H1 (cell line): Measurements from ENCODE around the gene TRAF1. TPM values are rescaled to one million over a fixed set of nuclear protein-coding genes. Genes with fewer than 3 reads are reported as not detected.

Experiments used
- CTCF ChIA-PET: fragments of 300-600 bp; sonication (Branson Sonifier 250); formaldehyde crosslinking; loops from one replicate; lab custom pipeline; 2021; ENCODE audit not compliant: partially characterized antibody; lab: Charles Lee
- POLR2A ChIA-PET: fragments of 300-600 bp; sonication (Branson Sonifier 250); formaldehyde crosslinking; loops from one replicate; lab custom pipeline; 2021; ENCODE audit warnings: inconsistent platforms; ENCODE audit not compliant: partially characterized antibody; lab: Charles Lee
- DNase-seq, 2 experiments: peaks; one replicate each; pipeline versions ENCODE4 v3.0.0 to v3.0.0-alpha.2; 2010 to 2022; ENCODE audit warnings: low spot score in 2 of 2, low read depth in 1 of 2, mixed read lengths in 1 of 2
- FAIRE-seq: peaks from 2 replicates; lab custom pipeline; 2011; peaks lifted over from hg19 to GRCh38; lab: Jason Lieb, UNC
- H2AFZ ChIP-seq: 2 replicates; pipeline ENCODE4 v1.8.1; 2012; ENCODE audit warnings: low read length, inconsistent platforms
- H2AK5ac ChIP-seq: 2 replicates; pipeline ENCODE4 v1.6.1; 2013; ENCODE audit warnings: low read depth, low read length
- H2BK120ac ChIP-seq: replicated peaks from 2 replicates; pipeline ENCODE3; 2013; ENCODE audit warnings: low read depth, low read length, inconsistent platforms
- H2BK12ac ChIP-seq: 2 replicates; pipeline ENCODE4 v1.6.1; 2013; ENCODE audit warnings: low read depth, low read length
- H2BK15ac ChIP-seq: 2 replicates; pipeline ENCODE4 v1.6.1; 2013; ENCODE audit warnings: low read length
- H2BK20ac ChIP-seq: 2 replicates; pipeline ENCODE4 v1.6.1; 2013; ENCODE audit warnings: low read length
- H2BK5ac ChIP-seq: 2 replicates; pipeline ENCODE4 v1.6.1; 2013; ENCODE audit warnings: low read depth, low read length
- H3K14ac ChIP-seq: 2 replicates; pipeline ENCODE4 v1.6.1; 2013; ENCODE audit warnings: inconsistent platforms; ENCODE audit not compliant: insufficient read length
- H3K18ac ChIP-seq: 2 replicates; pipeline ENCODE4 v1.6.1; 2013; ENCODE audit warnings: low read length; ENCODE audit errors: extremely low read depth
- H3K23ac ChIP-seq: 2 replicates; pipeline ENCODE4 v1.6.1; 2013; ENCODE audit warnings: inconsistent platforms; ENCODE audit not compliant: insufficient read length
- H3K23me2 ChIP-seq: 2 replicates; pipeline ENCODE4 v1.6.1; 2013; ENCODE audit warnings: low read depth, low read length
- H3K27ac ChIP-seq: 2 replicates; pipeline ENCODE4 v1.6.1; 2011; ENCODE audit warnings: low read depth, low read length, inconsistent platforms
- H3K27me3 ChIP-seq, 4 experiments: replicated peaks in 1 of 4; 1 replicate in 1 of 4; 2 replicates in 3 of 4; pipeline versions ENCODE4 v1.6.1 to v1.8.1; 2011 to 2013; ENCODE audit warnings: low read length in 3 of 4, mild to moderate bottlenecking in 3 of 4, inconsistent platforms in 2 of 4, mixed read lengths in 2 of 4, moderate library complexity in 1 of 4; ENCODE audit not compliant: control insufficient read depth in 3 of 4, insufficient read depth in 3 of 4; ENCODE audit errors: extremely low read depth in 1 of 4
- H3K36me3 ChIP-seq, 4 experiments: 2 replicates each; pipeline versions ENCODE4 v1.6.1 to v1.8.1; 2011 to 2013; ENCODE audit warnings: mild to moderate bottlenecking in 4 of 4, low read length in 3 of 4, moderate library complexity in 2 of 4, control low read depth in 1 of 4, inconsistent platforms in 1 of 4; ENCODE audit not compliant: insufficient read depth in 4 of 4, control insufficient read depth in 2 of 4
- H3K4ac ChIP-seq: replicated peaks from 2 replicates; pipeline ENCODE3; 2013; ENCODE audit warnings: low read length, low read depth, mixed read lengths, inconsistent platforms; ENCODE audit not compliant: insufficient read length
- H3K4me1 ChIP-seq, 4 experiments: replicated peaks in 1 of 4; 1 replicate in 1 of 4; 2 replicates in 3 of 4; pipeline versions ENCODE4 v1.6.1 to v1.8.1; 2011 to 2013; ENCODE audit warnings: low read length in 3 of 4, inconsistent platforms in 2 of 4, mixed read lengths in 1 of 4; ENCODE audit not compliant: insufficient read depth in 4 of 4, control insufficient read depth in 3 of 4
- H3K4me2 ChIP-seq, 2 experiments: 2 replicates each; pipeline versions ENCODE4 v1.6.1 to v1.8.1; 2011 to 2013; ENCODE audit warnings: low read depth in 2 of 2, low read length in 2 of 2, control low read depth in 1 of 2, inconsistent platforms in 1 of 2, mild to moderate bottlenecking in 1 of 2; ENCODE audit not compliant: insufficient read depth in 1 of 2
- H3K4me3 ChIP-seq, 4 experiments: fragments of 200-600, 300-600 bp in 1 of 4; sonication (generic), shearing (Covaris generic), sonication (Bioruptor Twin) in 1 of 4; 2 replicates each; pipeline versions ENCODE4 v1.5.1 to v1.8.1; 2011 to 2016; ENCODE audit warnings: low read length in 4 of 4, low read depth in 3 of 4, control low read depth in 2 of 4, inconsistent platforms in 2 of 4, mild to moderate bottlenecking in 2 of 4, mixed read lengths in 1 of 4, moderate library complexity in 1 of 4; ENCODE audit not compliant: insufficient read depth in 2 of 4; ENCODE audit errors: extremely low read depth in 1 of 4
- H3K56ac ChIP-seq: replicated peaks from 2 replicates; pipeline ENCODE3; 2013; ENCODE audit warnings: low read depth, mild to moderate bottlenecking, mixed read lengths, low read length, inconsistent platforms; ENCODE audit not compliant: insufficient read length
- H3K79me1 ChIP-seq: 2 replicates; pipeline ENCODE4 v1.6.1; 2013; ENCODE audit warnings: low read depth, low read length, control low read depth
- H3K79me2 ChIP-seq, 2 experiments: 2 replicates each; pipeline versions ENCODE4 v1.6.1 to v1.8.1; 2012 to 2013; ENCODE audit warnings: low read length in 2 of 2, mild to moderate bottlenecking in 2 of 2, inconsistent platforms in 1 of 2; ENCODE audit not compliant: insufficient read depth in 2 of 2, control insufficient read depth in 1 of 2
- H3K9ac ChIP-seq, 4 experiments: replicated peaks in 1 of 4; 1 replicate in 1 of 4; 2 replicates in 3 of 4; pipeline versions ENCODE4 v1.6.1 to v1.8.1; 2011 to 2013; ENCODE audit warnings: low read depth in 3 of 4, low read length in 3 of 4, control low read depth in 2 of 4, mild to moderate bottlenecking in 2 of 4, moderate library complexity in 2 of 4, inconsistent platforms in 1 of 4; ENCODE audit errors: extremely low read depth in 1 of 4
- H3K9me3 ChIP-seq, 2 experiments: 2 replicates each; pipeline versions ENCODE4 v1.6.1 to v1.8.1; 2012 to 2013; ENCODE audit warnings: mild to moderate bottlenecking in 2 of 2, moderate library complexity in 2 of 2, control low read depth in 1 of 2, inconsistent platforms in 1 of 2, low read depth in 1 of 2, low read length in 1 of 2, mixed read lengths in 1 of 2; ENCODE audit not compliant: insufficient read depth in 2 of 2
- H4K20me1 ChIP-seq, 2 experiments: replicated peaks in 1 of 2; 2 replicates each; pipeline versions ENCODE3 to v1.8.1; 2011 to 2013; ENCODE audit warnings: inconsistent platforms in 2 of 2, low read length in 2 of 2, mild to moderate bottlenecking in 1 of 2; ENCODE audit not compliant: insufficient read depth in 2 of 2, control insufficient read depth in 1 of 2
- H4K5ac ChIP-seq: 2 replicates; pipeline ENCODE4 v1.6.1; 2013; ENCODE audit warnings: low read length, low read depth, mixed read lengths, inconsistent platforms; ENCODE audit not compliant: insufficient read length
- H4K8ac ChIP-seq: 2 replicates; pipeline ENCODE4 v1.8.0; 2013; ENCODE audit warnings: mild to moderate bottlenecking, moderate library complexity, low read length, inconsistent platforms; ENCODE audit not compliant: insufficient read depth; ENCODE audit errors: extremely low read depth
- H4K91ac ChIP-seq: replicated peaks from 2 replicates; pipeline ENCODE3; 2013; ENCODE audit warnings: low read length, mixed read lengths, inconsistent platforms; ENCODE audit not compliant: insufficient read length
- ASH2L ChIP-seq: fragments of 200-600, 300-600 bp; sonication (generic); IDR thresholded peaks from one replicate; pipeline ENCODE4 v1.7.1; 2017; ENCODE audit warnings: low read length
- CHD2 ChIP-seq: IDR thresholded peaks from 2 replicates; pipeline ENCODE4 v1.6.1; 2012; ENCODE audit warnings: low read length, improper control_type of control experiment
- CREB1 ChIP-seq: IDR thresholded peaks from 2 replicates; pipeline ENCODE4 v1.6.1; 2012; ENCODE audit warnings: inconsistent platforms
- CTBP2 ChIP-seq: IDR thresholded peaks from 2 replicates; pipeline ENCODE4 v1.7.0; 2011; ENCODE audit warnings: borderline replicate concordance, mild to moderate bottlenecking, moderate library complexity, mixed read lengths, low read length; ENCODE audit not compliant: insufficient read depth, insufficient read length
- CTCF ChIP-seq, 3 experiments: IDR thresholded peaks; 1 replicate in 2 of 3; 2 replicates in 1 of 3; pipeline versions ENCODE4 v1.5.1 to v1.6.1; 2011; ENCODE audit warnings: low read length in 3 of 3, mild to moderate bottlenecking in 3 of 3, inconsistent platforms in 2 of 3, low read depth in 1 of 3, moderate library complexity in 1 of 3; ENCODE audit not compliant: insufficient read depth in 1 of 3; ENCODE audit errors: control extremely low read depth in 1 of 3
- EGR1 ChIP-seq: IDR thresholded peaks from 2 replicates; pipeline ENCODE4 v1.6.1; 2011; ENCODE audit warnings: low read depth, low read length, borderline replicate concordance
- EZH2 ChIP-seq: fragments of 200-600 bp; sonication (generic); IDR thresholded peaks from 2 replicates; pipeline ENCODE4 v1.7.1; 2012; ENCODE audit warnings: low read depth, mild to moderate bottlenecking, moderate library complexity, low read length, inconsistent platforms; ENCODE audit not compliant: severe bottlenecking
- JUN ChIP-seq: IDR thresholded peaks from 2 replicates; pipeline ENCODE4 v1.6.1; 2011; ENCODE audit warnings: low read depth, mild to moderate bottlenecking, improper control_type of control experiment, low read length
- NRF1 ChIP-seq: IDR thresholded peaks from 2 replicates; pipeline ENCODE4 v1.6.1; 2011; ENCODE audit warnings: mild to moderate bottlenecking, low read depth, low read length, improper control_type of control experiment
- SIX5 ChIP-seq: IDR thresholded peaks from 2 replicates; pipeline ENCODE4 v1.6.1; 2011; ENCODE audit warnings: mild to moderate bottlenecking, low read depth, low read length
- WGBS, 2 experiments: shearing (Covaris generic) in 1 of 2; methylation state at CpG; one replicate each; pipeline versions ENCODE4 v1.1.6 to v1.1.7; 2013 to 2015; ENCODE audit warnings: low lambda C conversion rate in 2 of 2, mixed read lengths in 2 of 2, inconsistent platforms in 1 of 2, low coverage in 1 of 2, missing lambda C conversion rate in 1 of 2; ENCODE audit not compliant: insufficient replicate concordance in 2 of 2, insufficient coverage in 1 of 2, insufficient read length in 1 of 2; ENCODE audit errors: extremely low coverage in 1 of 2, missing lambda C conversion rate in 1 of 2; 5-methylcytosine and 5-hydroxymethylcytosine counted together
- polyA plus RNA-seq, 7 experiments: library from polyadenylated mRNA; depleted of rRNA in 3 of 7; stranded (reverse) in 5 of 7; unstranded in 2 of 7; fragments of >200 nt in 5 of 7; fragments of 200-250 nt in 2 of 7; gene quantifications; 1 replicate in 5 of 7; 2 replicates in 1 of 7; 4 replicates in 1 of 7; pipeline versions ENCODE4 v1.2.1 to v1.2.3, GENCODE V29; 2011 to 2013; ENCODE audit warnings: missing spikeins in 2 of 7, mixed read lengths in 2 of 7
- total RNA-seq: library from RNA; stranded (reverse); fragmentation: NEBNext Ultra II Directional; extraction: Animal tissue kit (Norgen Biotek cat#: 25700); gene quantifications from 2 replicates; pipeline ENCODE4 v1.2.1, GENCODE V29; 2021

The TRAF1 gene
- total and polyA plus RNA-seq, 2 of the 8 experiments (the other 6 are each of a cell fraction or from before 2014, with no cell fraction given): 1.6 to 3.2 TPM

DNA sequence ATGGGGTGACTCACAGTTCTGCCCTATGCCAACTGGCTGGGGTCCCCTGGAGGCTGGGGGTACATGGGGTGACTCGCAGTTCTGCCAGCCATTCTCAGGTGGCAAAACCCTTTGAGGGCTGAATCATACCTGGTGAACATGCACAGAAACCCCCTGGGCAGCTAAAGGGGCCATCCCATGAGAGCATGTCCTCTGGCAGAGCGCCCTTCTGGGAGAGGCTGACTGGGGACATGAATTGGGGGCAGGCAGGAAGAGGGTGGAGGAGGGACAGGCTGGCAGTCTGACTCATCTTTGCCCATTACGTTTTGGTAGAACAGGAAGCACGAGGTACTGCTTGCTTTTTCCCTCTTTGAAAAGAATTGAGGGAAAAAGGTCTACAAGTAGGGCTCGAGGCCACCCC lies 16.7 kb downstream of the TRAF1 start:
- Histone ChIP-seq H3K23me2 (no peaks in the 10 kb centered on the region), H4K20me1 (no peaks in the 10 kb centered on the region), H3K27ac (no peak overlapping the region), H4K5ac (no peak overlapping the region), H2AFZ (no peak overlapping the region), H2AK5ac (no peak overlapping the region), H2BK120ac (no peak overlapping the region), H3K4me1 (peaks cover 0 to 12% (median 8%) of the 10 kb centered on the region in 4 experiments; a peak in 5 of 7 replicates), H3K9me3 (no peaks in the 10 kb centered on the region), H3K18ac (no peak overlapping the region), H2BK15ac (no peak overlapping the region), H3K23ac (no peak overlapping the region), H3K14ac (no peak overlapping the region), H3K36me3 (no peaks in the 10 kb centered on the region), H3K9ac (no peak overlapping the region), H3K79me1 (no peaks in the 10 kb centered on the region), H2BK12ac (no peak overlapping the region), H3K27me3 (no peaks in the 10 kb centered on the region), H3K4me2 (no peak overlapping the region), H3K56ac (no peak overlapping the region), H3K4me3 (no peak overlapping the region), H2BK5ac (0 out of 2 replicates have a peak overlapping the region, but pooled peaks have one; percentile 16), H4K91ac (no peak overlapping the region), H4K8ac (no peak overlapping the region), H3K79me2 (no peaks in the 10 kb centered on the region), H2BK20ac (no peak overlapping the region), H3K4ac (no peak overlapping the region)
- POLR2A ChIA-PET: interaction anchor here (0.5 to 1.5 kb wide), 2 partner anchors 37 to 95 kb away, joined by 3 to 5 read pairs; no protein-coding TSS in a partner anchor
- CTCF ChIA-PET: interaction anchor here (1.4 to 8.5 kb wide), 3 partner anchors 11 to 26 kb away, joined by 3 to 71 read pairs (median 10); no protein-coding TSS in a partner anchor
- FAIRE-seq (no peak), DNase-seq (no peak)
- 71% methylated on average over 4 of the region's 5 CpGs; no CpG with 5 or more reads in 1 of the 2 experiments for WGBS, 2 experiments
- no peak for TF ChIP-seq CTBP2
- TF ChIP-seq ASH2L: no peak
- TF ChIP-seq SIX5: no peak
- no peak for TF ChIP-seq CREB1
- TF ChIP-seq CHD2: no peak
- TF ChIP-seq EGR1: no peak
- TF ChIP-seq NRF1: no peak
- TF ChIP-seq JUN: no peak
- TF ChIP-seq EZH2: no peak
- TF ChIP-seq CTCF (IDR thresholded peaks at IDR 0.05; ENCODE audit: control extremely low read depth in 1 of 3, insufficient read depth in 1 of 3, low read depth in 1 of 3, low read length in 3 of 3): no peak
